Cardiac fibroblast (primary cell): ENCODE measurements around the gene JPT1.
"Not testable (repeated sequence)": the region's sequence is repeated elsewhere in the genome, so short reads cannot be mapped to it uniquely, and the experiment has no call there.

ENCODE experiments used
- DNase-seq, 2 donors: peaks; one replicate each; pipeline versions ENCODE4 v3.0.0 to v3.0.0-alpha.2; 2010; ENCODE audit warnings: low read depth in 2 of 2
- H3K4me3 ChIP-seq, 2 donors: replicated peaks in 1 of 2; 1 replicate in 1 of 2; 2 replicates in 1 of 2; pipeline ENCODE4 v1.5.1; 2011; ENCODE audit warnings: low read depth in 2 of 2, low read length in 2 of 2, mild to moderate bottlenecking in 2 of 2, moderate library complexity in 1 of 2
- TF ChIP-seq, protein P1 (sequence below): IDR thresholded peaks from one replicate; pipeline ENCODE4 v1.5.1; 2011; ENCODE audit warnings: low read depth, mild to moderate bottlenecking, low read length, inconsistent platforms

Gene JPT1

DNA sequence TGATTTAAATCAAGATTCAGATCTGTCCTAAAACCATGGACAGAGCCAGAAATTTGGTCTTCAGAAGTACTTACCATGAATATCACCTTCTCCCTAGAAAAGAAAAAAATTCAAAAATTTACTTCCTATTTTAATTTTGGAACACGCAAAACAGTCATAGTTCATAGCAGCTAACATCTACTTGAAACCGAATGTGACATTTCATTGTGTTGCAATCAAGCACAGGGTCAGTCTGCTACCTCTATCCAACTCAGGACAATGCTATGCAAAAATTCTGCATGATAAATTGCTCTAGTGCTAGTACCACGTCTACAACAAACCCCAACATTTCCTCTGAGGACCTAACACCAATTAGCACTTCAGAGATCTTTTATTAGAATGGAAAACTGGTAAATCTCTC is 7.7 kb downstream of the JPT1 start:
- DNase-seq, result peak; percentile 26 to 31
- TF ChIP-seq, protein P1, sequence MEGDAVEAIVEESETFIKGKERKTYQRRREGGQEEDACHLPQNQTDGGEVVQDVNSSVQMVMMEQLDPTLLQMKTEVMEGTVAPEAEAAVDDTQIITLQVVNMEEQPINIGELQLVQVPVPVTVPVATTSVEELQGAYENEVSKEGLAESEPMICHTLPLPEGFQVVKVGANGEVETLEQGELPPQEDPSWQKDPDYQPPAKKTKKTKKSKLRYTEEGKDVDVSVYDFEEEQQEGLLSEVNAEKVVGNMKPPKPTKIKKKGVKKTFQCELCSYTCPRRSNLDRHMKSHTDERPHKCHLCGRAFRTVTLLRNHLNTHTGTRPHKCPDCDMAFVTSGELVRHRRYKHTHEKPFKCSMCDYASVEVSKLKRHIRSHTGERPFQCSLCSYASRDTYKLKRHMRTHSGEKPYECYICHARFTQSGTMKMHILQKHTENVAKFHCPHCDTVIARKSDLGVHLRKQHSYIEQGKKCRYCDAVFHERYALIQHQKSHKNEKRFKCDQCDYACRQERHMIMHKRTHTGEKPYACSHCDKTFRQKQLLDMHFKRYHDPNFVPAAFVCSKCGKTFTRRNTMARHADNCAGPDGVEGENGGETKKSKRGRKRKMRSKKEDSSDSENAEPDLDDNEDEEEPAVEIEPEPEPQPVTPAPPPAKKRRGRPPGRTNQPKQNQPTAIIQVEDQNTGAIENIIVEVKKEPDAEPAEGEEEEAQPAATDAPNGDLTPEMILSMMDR, result no peak

DNA sequence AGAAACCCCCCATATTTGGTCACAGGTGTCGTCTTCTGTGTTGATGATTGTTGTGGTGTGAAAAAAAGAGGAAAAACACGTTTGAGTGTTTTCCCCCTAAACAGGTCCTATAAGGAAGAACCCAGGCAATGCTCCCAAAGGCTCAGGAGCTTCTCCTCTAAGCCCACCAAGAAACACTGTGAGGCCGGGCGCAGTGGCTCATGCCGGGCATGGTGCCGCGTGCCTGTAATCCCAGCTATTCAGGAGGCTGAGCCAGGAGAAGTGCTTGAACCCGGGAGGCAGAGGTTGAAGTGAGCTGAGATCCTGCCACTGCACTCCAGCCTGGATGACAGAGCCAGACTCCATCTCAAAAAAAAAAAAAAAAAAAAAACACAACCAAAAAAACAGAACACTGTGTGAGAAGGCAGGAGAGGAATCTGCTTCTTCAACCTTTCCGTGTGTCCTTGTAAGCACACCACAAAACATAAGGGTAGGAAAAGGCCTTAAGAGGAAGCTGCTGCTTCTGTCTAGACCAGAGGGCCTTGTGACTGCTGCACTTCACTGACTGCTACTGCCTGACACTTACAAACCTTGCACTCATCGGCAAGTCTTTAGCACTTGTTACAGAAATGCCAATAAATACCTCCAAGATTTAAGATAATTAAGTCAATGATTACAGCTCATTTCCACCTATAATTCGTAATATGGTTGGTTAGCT is 9.3 kb downstream of the JPT1 start:
- H3K4me3 ChIP-seq, result no peak overlapping the region
- TF ChIP-seq, protein P1, result no peak
- no peak for DNase-seq

More for the DNA sequence above, 7.7 kb downstream of the JPT1 start:
- no peak overlapping the region for H3K4me3 ChIP-seq

DNA sequence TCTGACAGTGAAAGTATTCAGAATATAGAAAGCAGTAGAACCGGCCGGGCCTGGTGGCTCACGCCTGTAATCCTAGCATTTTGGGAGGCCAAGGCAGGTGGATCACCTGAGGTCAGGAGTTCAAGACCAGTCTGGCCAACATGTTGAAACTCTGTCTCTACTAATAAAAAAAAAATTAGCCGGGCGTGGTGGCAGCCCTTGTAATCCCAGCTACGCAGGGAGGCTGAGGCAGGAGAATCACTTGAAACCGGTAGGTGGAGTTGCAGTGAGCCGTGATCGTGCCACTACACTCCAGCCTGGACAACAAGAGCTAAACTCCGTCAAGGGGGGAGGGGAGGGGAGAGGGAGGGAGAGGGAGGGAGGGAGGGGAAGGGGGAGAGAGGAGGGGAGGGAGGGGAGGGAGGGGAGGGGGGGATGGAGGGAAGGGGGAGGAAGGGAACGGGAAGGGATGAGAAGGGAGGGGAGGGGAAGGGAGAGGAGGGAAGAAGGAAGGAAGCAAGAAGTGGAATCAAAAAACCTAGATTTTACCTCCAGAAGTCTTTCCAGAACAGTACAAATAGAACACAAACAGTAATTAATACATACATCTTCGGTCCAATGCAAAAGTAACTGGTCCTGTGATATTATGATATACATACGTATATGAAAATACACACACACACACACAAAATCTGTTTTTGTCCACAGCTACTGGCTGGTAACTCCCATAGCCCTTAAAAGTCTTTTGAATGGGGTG is 11.9 kb downstream of the JPT1 start:
- H3K4me3 ChIP-seq, result no peak overlapping the region
- DNase-seq, result no peak
- TF ChIP-seq, protein P1, result no peak

DNA sequence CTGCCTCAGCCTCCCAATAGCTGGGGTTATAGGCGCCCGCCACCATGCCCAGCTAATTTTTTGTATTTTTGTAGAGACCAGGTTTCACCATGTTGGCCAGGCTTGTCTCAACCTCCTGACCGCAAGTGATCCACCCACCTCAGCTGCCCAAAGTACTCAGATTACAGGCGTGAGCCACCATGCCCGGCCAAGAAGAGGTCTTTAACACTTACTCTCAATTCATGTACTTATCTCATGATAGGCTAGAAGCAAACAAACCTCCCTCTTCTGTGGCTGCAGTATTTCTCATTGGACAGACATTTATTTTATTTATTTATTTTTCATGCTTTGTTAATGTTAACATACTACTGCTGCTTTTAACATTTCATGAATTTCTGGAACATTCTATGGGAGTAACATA is 15.8 kb downstream of the JPT1 start:
- no peak overlapping the region for H3K4me3 ChIP-seq
- no peak for DNase-seq
- TF ChIP-seq, protein P1, result no peak

DNA sequence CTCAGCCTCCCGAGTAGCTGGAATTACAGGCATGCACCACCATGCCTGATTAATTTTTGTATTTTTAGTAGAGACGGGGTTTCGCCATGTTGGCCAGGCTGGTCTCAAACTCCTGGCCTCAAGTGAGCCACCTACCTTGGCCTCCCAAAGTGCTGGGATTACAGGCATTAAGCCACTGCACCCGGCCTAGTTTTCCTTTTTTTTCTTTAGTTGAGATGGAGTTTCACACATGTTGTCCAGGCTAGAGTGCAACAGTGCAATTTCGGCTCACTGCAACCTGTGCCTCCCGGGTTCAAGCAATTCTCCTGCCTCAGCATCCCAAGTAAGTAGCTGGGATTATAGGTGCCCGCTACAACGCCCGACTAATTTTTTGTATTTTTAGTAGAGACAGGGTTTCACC is 16.6 kb downstream of the JPT1 start:
- DNase-seq, H3K4me3 ChIP-seq: not testable (repeated sequence)

DNA sequence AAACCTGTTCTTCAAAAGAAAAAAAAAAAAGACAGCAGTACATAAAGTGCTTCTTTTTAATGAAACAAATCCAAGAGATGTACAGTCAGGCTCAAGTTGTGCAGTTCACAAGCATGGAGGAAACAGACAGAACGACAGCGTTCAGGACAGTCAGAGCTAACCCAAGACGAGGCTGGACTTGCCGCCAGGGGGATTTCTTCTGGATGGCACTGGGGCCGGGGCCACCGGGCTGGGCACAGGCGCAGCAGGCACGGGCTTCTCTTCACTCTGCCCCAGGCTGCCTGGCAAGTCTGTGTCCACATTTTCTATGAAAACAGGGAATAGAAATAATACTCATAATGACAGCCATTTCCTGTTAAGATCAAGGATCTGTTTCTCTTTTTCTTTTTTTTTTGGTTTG is 18.4 kb downstream of the JPT1 start:
- TF ChIP-seq, protein P1, result no peak
- H3K4me3 ChIP-seq, result no peak overlapping the region
- DNase-seq, result no peak

DNA sequence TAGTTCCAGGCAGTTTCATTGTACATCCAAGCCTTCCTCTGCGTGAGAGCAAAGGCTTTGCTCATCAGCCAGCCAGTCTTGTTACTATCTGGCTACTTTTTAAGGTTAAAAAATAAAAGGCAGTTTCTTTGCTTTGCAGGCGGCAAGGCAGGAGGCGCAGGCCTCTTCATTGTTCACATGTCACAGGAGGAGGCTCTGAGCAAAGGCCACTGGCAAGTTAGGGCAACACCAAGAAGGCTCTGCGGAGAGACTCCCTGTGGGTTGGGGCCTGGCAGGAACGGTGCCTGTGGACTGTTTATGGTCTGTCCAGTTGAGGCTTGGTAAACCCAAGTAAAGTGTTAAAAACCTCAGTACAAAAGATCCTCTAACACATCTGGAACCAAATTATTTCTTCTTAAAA is 18.9 kb downstream of the JPT1 start:
- H3K4me3 ChIP-seq, result no peak overlapping the region
- TF ChIP-seq, protein P1, result no peak

DNA sequence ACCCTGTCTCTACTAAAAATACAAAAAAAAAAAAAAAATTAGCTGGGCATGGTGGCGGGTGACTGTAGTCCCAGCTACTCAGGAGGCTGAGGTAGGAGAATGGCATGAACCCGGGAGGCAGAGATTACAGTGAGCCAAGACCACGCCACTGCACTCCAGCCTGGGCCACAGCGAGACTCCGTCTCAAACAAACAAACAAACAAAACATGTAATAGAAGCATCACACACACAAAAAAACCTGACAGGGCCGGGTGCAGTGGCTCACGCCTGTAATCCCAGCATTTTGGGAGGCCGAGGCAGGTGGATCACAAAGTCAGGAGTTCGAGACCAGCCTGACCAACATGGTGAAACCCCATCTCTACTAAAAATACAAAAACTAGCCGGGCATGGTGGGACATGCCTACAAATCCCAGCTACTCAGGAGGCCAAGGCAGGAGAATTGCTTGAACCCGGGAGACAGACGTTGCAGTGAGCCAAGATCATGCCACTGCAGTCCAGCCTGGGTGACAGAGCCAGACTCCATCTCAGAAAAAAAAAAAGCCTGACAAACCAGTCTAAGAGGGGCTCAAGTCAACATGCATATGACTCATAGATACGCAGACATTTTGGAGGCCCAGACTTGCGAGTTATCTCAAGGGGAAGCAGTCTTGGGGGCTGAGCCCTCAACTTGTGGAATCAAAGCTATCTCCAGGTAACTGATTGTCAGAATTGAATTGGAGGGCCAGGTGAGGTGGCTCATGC is 20.5 kb downstream of the JPT1 start:
- not testable (repeated sequence) for DNase-seq, H3K4me3 ChIP-seq

More for the DNA sequence above, 18.9 kb downstream of the JPT1 start:
- DNase-seq, result no peak
